Measurements from ENCODE around the gene SLC36A3. TPM values are rescaled to one million over a fixed set of nuclear protein-coding genes. Genes with fewer than 3 reads are reported as not detected.
"Not testable (repeated sequence)": the region's sequence is repeated elsewhere in the genome, so short reads cannot be mapped to it uniquely, and the experiment has no call there.

Gene SLC36A3
- total and polyA plus RNA-seq, 2 donors (not counting 1 experiment from before 2014, with no cell fraction given), result not detected

GRCh38 chr5:151255621-151256286, 47.8 kb downstream of the SLC36A3 start:
- ChIA-PET POLR2A (interaction anchor here (1.1 to 1.2 kb wide), 2 partner anchors 21 to 45 kb away, joined by 6 to 8 read pairs; no protein-coding TSS in a partner anchor), CTCF (interaction anchor here (1.2 to 3.4 kb wide), 6 partner anchors 15 to 130 kb away, joined by 3 to 28 read pairs (median 14); no protein-coding TSS in a partner anchor)
- Histone ChIP-seq H3K4me1 (ENCODE audit: control insufficient read depth in 2 of 2, insufficient read depth in 2 of 2, low read length in 2 of 2) (peaks cover 63 to 74% of the 10 kb centered on the region in 2 donors), H2AFZ (ENCODE audit: insufficient read depth, low read depth, low read length, poor library complexity, severe bottlenecking) (peak overlapping the region; percentile 4), H3K27ac (ENCODE audit: low read length in 2 of 2) (peak overlapping the region; percentile 90), H3K4me2 (replicated peaks; ENCODE audit: low read depth, low read length, poor library complexity, severe bottlenecking) (peak overlapping the region; percentile 83), H4K20me1 (ENCODE audit: control insufficient read depth, insufficient read depth, low read length, poor library complexity, severe bottlenecking) (peaks cover 28% of the 10 kb centered on the region), H3K27me3 (replicated peaks in 1 of 4; ENCODE audit: control extremely low read depth in 1 of 4, control insufficient read depth in 3 of 4, insufficient read depth in 4 of 4, low read length in 3 of 4) (no peaks in the 10 kb centered on the region), H3K4me3 (ENCODE audit: control extremely low read depth in 1 of 5, extremely low read depth in 1 of 5, insufficient read depth in 1 of 5, low read depth in 2 of 5, low read length in 4 of 5) (peak overlapping the region; percentile 18 to 92 (median 74)), H3K36me3 (replicated peaks in 1 of 2; ENCODE audit: control extremely low read depth in 1 of 2, control insufficient read depth in 1 of 2, extremely low read depth in 1 of 2, insufficient read depth in 2 of 2, low read length in 1 of 2) (peaks cover 0 to 38% of the 10 kb centered on the region in 2 experiments), H3K9ac (ENCODE audit: low read length) (peak overlapping the region; percentile 85), H3K9me3 (ENCODE audit: control extremely low read depth in 1 of 3, control insufficient read depth in 2 of 3, insufficient read depth in 1 of 3, low read length in 2 of 3) (no peaks in the 10 kb centered on the region), H3K79me2 (ENCODE audit: control insufficient read depth, insufficient read depth, low read length) (peaks cover 79% of the 10 kb centered on the region)
- Mint-ChIP-seq H3K27ac (peak overlapping the region; percentile 97), H3K27me3 (no peaks in the 10 kb centered on the region), H3K9me3 (ENCODE audit: insufficient read depth) (no peaks in the 10 kb centered on the region), H3K4me3 (peak overlapping the region; percentile 95), H3K4me1 (peaks cover 72% of the 10 kb centered on the region)
- ATAC-seq (ENCODE audit: low read depth), result peak; percentile 34
- peak; percentile 89 for DNase-seq
- intact Hi-C loops (cut with micrococcal nuclease), result loop anchor here (1.0 to 10.0 kb wide), 6 partner anchors 15 to 1705 kb away; partner anchors contain the start of genes CSNK1A1, SLC26A2 and SLC36A1
- 47% methylated on average over 3 of the region's 3 CpGs for WGBS (ENCODE audit: insufficient coverage)
- TF ChIP-seq, protein P1, sequence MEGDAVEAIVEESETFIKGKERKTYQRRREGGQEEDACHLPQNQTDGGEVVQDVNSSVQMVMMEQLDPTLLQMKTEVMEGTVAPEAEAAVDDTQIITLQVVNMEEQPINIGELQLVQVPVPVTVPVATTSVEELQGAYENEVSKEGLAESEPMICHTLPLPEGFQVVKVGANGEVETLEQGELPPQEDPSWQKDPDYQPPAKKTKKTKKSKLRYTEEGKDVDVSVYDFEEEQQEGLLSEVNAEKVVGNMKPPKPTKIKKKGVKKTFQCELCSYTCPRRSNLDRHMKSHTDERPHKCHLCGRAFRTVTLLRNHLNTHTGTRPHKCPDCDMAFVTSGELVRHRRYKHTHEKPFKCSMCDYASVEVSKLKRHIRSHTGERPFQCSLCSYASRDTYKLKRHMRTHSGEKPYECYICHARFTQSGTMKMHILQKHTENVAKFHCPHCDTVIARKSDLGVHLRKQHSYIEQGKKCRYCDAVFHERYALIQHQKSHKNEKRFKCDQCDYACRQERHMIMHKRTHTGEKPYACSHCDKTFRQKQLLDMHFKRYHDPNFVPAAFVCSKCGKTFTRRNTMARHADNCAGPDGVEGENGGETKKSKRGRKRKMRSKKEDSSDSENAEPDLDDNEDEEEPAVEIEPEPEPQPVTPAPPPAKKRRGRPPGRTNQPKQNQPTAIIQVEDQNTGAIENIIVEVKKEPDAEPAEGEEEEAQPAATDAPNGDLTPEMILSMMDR (IDR thresholded peaks at IDR 0.05), result no peak
- TF ChIP-seq EZH2 (IDR thresholded peaks at IDR 0.05; ENCODE audit: borderline replicate concordance, insufficient read depth, low read depth, low read length, poor library complexity, severe bottlenecking), result no peak

GRCh38 chr5:151254990-151255389, 48.6 kb downstream of the SLC36A3 start:
- H3K27me3 Mint-ChIP-seq; H3K9me3 Mint-ChIP-seq (ENCODE audit: insufficient read depth); DNase-seq; H3K27me3 ChIP-seq (replicated peaks in 1 of 4; ENCODE audit: control extremely low read depth in 1 of 4, control insufficient read depth in 3 of 4, insufficient read depth in 4 of 4, low read length in 3 of 4); ATAC-seq (ENCODE audit: low read depth); H2AFZ ChIP-seq (ENCODE audit: insufficient read depth, low read depth, low read length, poor library complexity, severe bottlenecking); H3K9me3 ChIP-seq (ENCODE audit: control extremely low read depth in 1 of 3, control insufficient read depth in 2 of 3, insufficient read depth in 1 of 3, low read length in 2 of 3): not testable (repeated sequence)
- H3K4me3 Mint-ChIP-seq, result peak overlapping the region; percentile 95
- intact Hi-C loops (cut with micrococcal nuclease), result loop anchor here (5.0 to 10.0 kb wide), 4 partner anchors 192 to 1290 kb away; partner anchors contain the start of genes G3BP1, RBM22, SLC26A2 and SLC36A1
- peaks cover 28% of the 10 kb centered on the region for H4K20me1 ChIP-seq (ENCODE audit: control insufficient read depth, insufficient read depth, low read length, poor library complexity, severe bottlenecking)
- H3K4me3 ChIP-seq (ENCODE audit: control extremely low read depth in 1 of 5, extremely low read depth in 1 of 5, insufficient read depth in 1 of 5, low read depth in 2 of 5, low read length in 4 of 5), result peak overlapping the region; percentile 18 to 96 (median 76)
- peaks cover 71% of the 10 kb centered on the region for H3K79me2 ChIP-seq (ENCODE audit: control insufficient read depth, insufficient read depth, low read length)
- H3K9ac ChIP-seq (ENCODE audit: low read length), result peak overlapping the region; percentile 85
- POLR2A ChIA-PET, result interaction anchor here (3.6 kb wide), 1 partner anchor 42 kb away, joined by 53 read pairs; no protein-coding TSS in a partner anchor
- WGBS (ENCODE audit: insufficient coverage), result 100% methylated on average over 4 of the region's 5 CpGs
- CTCF ChIA-PET, result interaction anchor here (0.7 to 3.4 kb wide), 7 partner anchors 12 to 129 kb away, joined by 3 to 28 read pairs (median 3); no protein-coding TSS in a partner anchor
- H3K27ac ChIP-seq (ENCODE audit: low read length in 2 of 2), result peak overlapping the region; percentile 90
- H3K27ac Mint-ChIP-seq, result peak overlapping the region; percentile 97
- peaks cover 72% of the 10 kb centered on the region for H3K4me1 Mint-ChIP-seq
- peaks cover 0 to 31% of the 10 kb centered on the region in 2 experiments for H3K36me3 ChIP-seq (replicated peaks in 1 of 2; ENCODE audit: control extremely low read depth in 1 of 2, control insufficient read depth in 1 of 2, extremely low read depth in 1 of 2, insufficient read depth in 2 of 2, low read length in 1 of 2)
- peak overlapping the region; percentile 83 for H3K4me2 ChIP-seq (replicated peaks; ENCODE audit: low read depth, low read length, poor library complexity, severe bottlenecking)
- peaks cover 63 to 74% of the 10 kb centered on the region in 2 donors for H3K4me1 ChIP-seq (ENCODE audit: control insufficient read depth in 2 of 2, insufficient read depth in 2 of 2, low read length in 2 of 2)
